HEK293 (cell line): ENCODE results near the gene JUND.
A peak's percentile ranks its signal among the peaks of the same experiment; 100 is the strongest.

Source experiments
- CTCF ChIA-PET: fragments of 350-600 bp; formaldehyde crosslinking; extraction: SDS; loops from one replicate; lab custom pipeline; 2021; ENCODE audit warnings: antibody characterized with exemption; lab: Yijun Ruan, JAX
- POLR2A ChIA-PET: fragments of 300-600 bp; formaldehyde crosslinking; extraction: SDS; loops from one replicate; lab custom pipeline; 2020; ENCODE audit warnings: antibody characterized with exemption, inconsistent platforms; lab: Yijun Ruan, JAX
- H3K27ac ChIP-seq: fragments of 200-500 bp; sonication (Bioruptor generic); 2 replicates; pipeline ENCODE4 v1.5.1; 2014; ENCODE audit warnings: low read depth, low read length, control low read depth, inconsistent platforms; ENCODE audit errors: extremely low read depth
- H3K36me3 ChIP-seq, 2 experiments: fragments of 200-500 bp in 1 of 2; sonication (Bioruptor generic) in 1 of 2; 1 replicate in 1 of 2; 2 replicates in 1 of 2; pipeline ENCODE4 v1.5.1; 2014 to 2017; ENCODE audit warnings: inconsistent platforms in 2 of 2, low read length in 2 of 2; ENCODE audit not compliant: control insufficient read depth in 2 of 2, insufficient read depth in 1 of 2
- H3K4me1 ChIP-seq: fragments of 200-500 bp; sonication (Bioruptor generic); 2 replicates; pipeline ENCODE4 v1.5.1; 2014; ENCODE audit warnings: mild to moderate bottlenecking, low read length, inconsistent platforms; ENCODE audit not compliant: control insufficient read depth, insufficient read depth
- H3K4me3 ChIP-seq: 2 replicates; pipeline ENCODE4 v1.5.1; 2011; ENCODE audit warnings: low read depth, mild to moderate bottlenecking, control low read depth, low read length, moderate library complexity
- H3K9me3 ChIP-seq: fragments of 200-500 bp; sonication (Bioruptor generic); 2 replicates; pipeline ENCODE4 v1.5.1; 2014; ENCODE audit warnings: low read depth, low read length, inconsistent platforms; ENCODE audit not compliant: control insufficient read depth, insufficient read depth
- IKZF3 ChIP-seq: fragments of 450-650 bp; IDR thresholded peaks from 2 replicates; pipeline ENCODE4 v1.5.0; 2018; ENCODE audit warnings: missing biosample characterization, mild to moderate bottlenecking, missing genetic modification characterization, moderate library complexity
- OVOL3 ChIP-seq: fragments of 450-650 bp; formaldehyde crosslinking; IDR thresholded peaks from 2 replicates; pipeline ENCODE4 v1.5.1; 2016; ENCODE audit warnings: missing biosample characterization, missing genetic modification characterization
- ZNF404 ChIP-seq: fragments of 450-650 bp; formaldehyde crosslinking; IDR thresholded peaks from 2 replicates; pipeline ENCODE4 v1.5.1; 2017; ENCODE audit warnings: missing biosample characterization, missing genetic modification characterization
- ZNF510 ChIP-seq: fragments of 450-650 bp; formaldehyde crosslinking; IDR thresholded peaks from 2 replicates; pipeline ENCODE4 v1.5.1; 2018; ENCODE audit warnings: mild to moderate bottlenecking, missing genetic modification characterization, missing biosample characterization; ENCODE audit not compliant: insufficient replicate concordance
- ZNF664 ChIP-seq: fragments of 450-650 bp; formaldehyde crosslinking; IDR thresholded peaks from 2 replicates; pipeline ENCODE4 v1.5.1; 2016; ENCODE audit warnings: missing biosample characterization, missing genetic modification characterization

Gene JUND

DNA sequence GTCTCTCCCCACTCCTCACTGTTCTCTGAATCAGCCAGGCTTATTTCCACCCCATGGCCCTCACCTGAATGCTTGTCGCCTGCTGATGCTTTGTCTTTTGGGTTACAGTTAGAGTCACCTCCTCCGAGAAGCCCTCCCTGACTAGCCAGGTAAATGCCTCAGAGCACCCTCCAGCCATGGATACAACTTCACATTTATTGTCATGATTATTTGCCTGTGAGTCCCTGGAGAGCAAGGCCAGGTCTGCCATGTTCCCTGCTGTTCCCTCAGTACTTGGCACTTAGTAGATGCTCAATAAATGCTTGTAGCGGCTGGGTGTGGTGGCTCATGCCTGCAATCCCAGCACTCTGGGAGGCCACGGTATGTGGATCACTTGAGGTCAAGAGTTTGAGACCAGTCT is 51.5 kb downstream of the JUND start:
- no peaks in the 10 kb centered on the region for H3K9me3 ChIP-seq
- no peaks in the 10 kb centered on the region for H3K36me3 ChIP-seq
- TF ChIP-seq ZNF510 (tag by site-specific recombination) = no peak
- peak; percentile 96 for TF ChIP-seq ZNF664 (tag by site-specific recombination)
- no peak for TF ChIP-seq ZNF404 (tag by site-specific recombination)
- no peak for TF ChIP-seq IKZF3 (tag by site-specific recombination)
- no peak for TF ChIP-seq OVOL3 (tag by site-specific recombination)
- no peak overlapping the region for H3K4me3 ChIP-seq
- no peaks in the 10 kb centered on the region; the same call in 1 of the 2 replicates for H3K4me1 ChIP-seq
- no peak overlapping the region for H3K27ac ChIP-seq
- POLR2A ChIA-PET = no interaction called here
- CTCF ChIA-PET = interaction anchor here (0.6 to 2.0 kb wide), 3 partner anchors 10 to 189 kb away, joined by 3 to 6 read pairs (median 3); partner anchors contain the start of gene SSBP4
